ENCODE data around the gene PXN.

PXN gene

DNA sequence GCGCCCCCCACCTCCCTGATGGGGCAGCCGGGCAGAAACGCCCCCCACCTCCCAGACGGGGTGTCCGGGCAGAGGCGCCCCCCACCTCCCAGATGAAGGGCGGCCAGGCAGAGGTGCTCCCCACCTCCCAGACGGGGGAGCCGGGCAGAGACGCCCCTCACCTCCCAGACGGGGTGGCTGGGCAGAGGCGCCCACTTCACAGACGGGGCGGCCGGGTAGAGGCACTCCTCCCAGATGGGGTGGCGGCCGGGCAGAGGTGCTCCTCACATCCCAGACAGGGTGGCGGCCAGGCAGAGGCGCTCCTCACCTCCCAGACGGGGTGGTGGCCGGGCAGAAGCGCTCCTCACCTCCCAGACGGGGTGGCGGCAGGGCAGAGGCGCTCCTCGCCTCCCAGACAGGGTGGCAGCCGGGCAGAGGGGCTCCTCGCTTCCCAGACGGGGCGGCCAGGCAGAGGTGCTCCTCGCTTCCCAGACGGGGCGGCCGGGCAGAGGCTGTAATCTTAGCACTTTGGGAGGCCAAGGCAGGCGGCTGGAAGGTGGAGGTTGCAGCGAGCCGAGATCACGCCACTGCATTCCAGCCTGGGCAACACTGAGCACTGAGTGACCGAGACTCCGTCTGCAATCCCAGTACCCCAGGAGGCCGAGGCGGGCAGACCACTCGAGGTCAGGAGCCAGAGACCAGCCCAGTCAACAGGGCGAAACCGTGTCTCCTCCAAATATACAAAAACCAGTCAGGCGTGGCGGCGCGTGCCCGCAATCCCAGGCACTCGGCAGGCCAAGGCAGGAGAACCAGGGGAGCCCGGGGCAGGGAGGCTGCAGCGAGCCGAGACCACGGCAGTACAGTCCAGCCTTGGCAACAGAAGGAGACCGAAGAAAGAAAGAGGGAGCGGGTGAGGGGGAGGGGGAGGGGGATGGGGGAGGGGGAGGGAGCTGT lies 12.9 kb upstream of the PXN start:
- no peak for DNase-seq (ENCODE audit: extremely low read depth, insufficient read length)
- TF ChIP-seq CTCF (IDR thresholded peaks at IDR 0.05; ENCODE audit: insufficient read depth, low read length, poor library complexity, severe bottlenecking) = no peak
- no peaks in the 10 kb centered on the region for H3K36me3 ChIP-seq (ENCODE audit: control insufficient read depth, insufficient read depth, low read length)
- H3K4me3 ChIP-seq (replicated peaks; ENCODE audit: low read depth, low read length) = no peak overlapping the region
- no peaks in the 10 kb centered on the region for H3K27me3 ChIP-seq (replicated peaks; ENCODE audit: control insufficient read depth, insufficient read depth, low read length)

DNA sequence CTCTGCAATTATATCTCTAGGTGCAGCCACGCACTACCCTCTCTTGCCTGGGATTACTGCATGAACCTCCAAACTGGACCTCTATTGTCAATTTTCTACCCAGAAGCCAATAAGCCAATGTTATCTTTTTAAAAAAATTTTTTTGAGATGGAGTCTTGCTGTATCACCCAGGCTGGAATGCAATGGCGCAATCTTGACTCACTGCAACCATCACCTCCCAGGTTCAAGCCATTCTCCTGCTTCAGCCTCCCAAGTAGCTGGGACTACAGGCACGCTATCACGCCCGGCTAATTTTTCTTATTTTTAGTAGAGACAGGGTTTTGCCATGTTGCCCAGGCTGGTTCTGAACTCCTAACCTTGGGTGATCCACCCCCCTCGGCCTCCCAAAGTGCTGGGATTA lies 11.2 kb upstream of the PXN start:
- Histone ChIP-seq H3K36me3 (ENCODE audit: control insufficient read depth, insufficient read depth, low read length) (no peaks in the 10 kb centered on the region), H3K4me3 (replicated peaks; ENCODE audit: low read depth, low read length) (no peak overlapping the region), H3K27me3 (replicated peaks; ENCODE audit: control insufficient read depth, insufficient read depth, low read length) (no peaks in the 10 kb centered on the region)
- no peak for TF ChIP-seq CTCF (IDR thresholded peaks at IDR 0.05; ENCODE audit: insufficient read depth, low read length, poor library complexity, severe bottlenecking)
- DNase-seq (ENCODE audit: extremely low read depth, insufficient read length) = no peak

DNA sequence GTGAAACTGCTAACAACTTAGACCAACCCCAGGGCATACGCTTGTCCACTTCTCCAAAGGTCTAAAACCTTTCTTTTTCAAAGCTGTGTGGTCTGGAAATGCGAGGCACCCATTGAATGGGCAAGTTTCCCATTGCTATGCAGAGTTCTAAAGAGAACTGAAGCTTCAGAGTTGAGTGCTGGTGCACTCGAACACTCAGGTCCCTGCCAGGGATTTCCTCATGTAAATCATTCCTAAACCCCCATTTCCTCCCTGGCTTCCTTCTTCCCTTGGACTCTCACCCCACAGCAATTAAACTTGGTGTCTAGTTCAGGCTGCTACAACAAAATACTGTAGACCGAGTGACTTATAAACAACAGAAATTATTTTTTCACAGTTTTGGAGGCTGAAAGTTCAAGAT lies 2.2 kb upstream of the PXN start:
- Histone ChIP-seq H3K4me3 (replicated peaks; ENCODE audit: low read depth, low read length) (no peak overlapping the region), H3K36me3 (ENCODE audit: control insufficient read depth, insufficient read depth, low read length) (no peaks in the 10 kb centered on the region), H3K27me3 (replicated peaks; ENCODE audit: control insufficient read depth, insufficient read depth, low read length) (no peaks in the 10 kb centered on the region)
- DNase-seq (ENCODE audit: extremely low read depth, insufficient read length) = no peak
- no peak for TF ChIP-seq CTCF (IDR thresholded peaks at IDR 0.05; ENCODE audit: insufficient read depth, low read length, poor library complexity, severe bottlenecking)

GRCh38 chr12:120266180-120266870 lies 795 bp upstream of the PXN start:
- TF ChIP-seq CTCF (IDR thresholded peaks at IDR 0.05; ENCODE audit: insufficient read depth, low read length, poor library complexity, severe bottlenecking) = no peak
- no peaks in the 10 kb centered on the region for H3K36me3 ChIP-seq (ENCODE audit: control insufficient read depth, insufficient read depth, low read length)
- DNase-seq (ENCODE audit: extremely low read depth, insufficient read length) = no peak
- H3K27me3 ChIP-seq (replicated peaks; ENCODE audit: control insufficient read depth, insufficient read depth, low read length) = no peaks in the 10 kb centered on the region
- peak overlapping the region; percentile 36 for H3K4me3 ChIP-seq (replicated peaks; ENCODE audit: low read depth, low read length)

DNA sequence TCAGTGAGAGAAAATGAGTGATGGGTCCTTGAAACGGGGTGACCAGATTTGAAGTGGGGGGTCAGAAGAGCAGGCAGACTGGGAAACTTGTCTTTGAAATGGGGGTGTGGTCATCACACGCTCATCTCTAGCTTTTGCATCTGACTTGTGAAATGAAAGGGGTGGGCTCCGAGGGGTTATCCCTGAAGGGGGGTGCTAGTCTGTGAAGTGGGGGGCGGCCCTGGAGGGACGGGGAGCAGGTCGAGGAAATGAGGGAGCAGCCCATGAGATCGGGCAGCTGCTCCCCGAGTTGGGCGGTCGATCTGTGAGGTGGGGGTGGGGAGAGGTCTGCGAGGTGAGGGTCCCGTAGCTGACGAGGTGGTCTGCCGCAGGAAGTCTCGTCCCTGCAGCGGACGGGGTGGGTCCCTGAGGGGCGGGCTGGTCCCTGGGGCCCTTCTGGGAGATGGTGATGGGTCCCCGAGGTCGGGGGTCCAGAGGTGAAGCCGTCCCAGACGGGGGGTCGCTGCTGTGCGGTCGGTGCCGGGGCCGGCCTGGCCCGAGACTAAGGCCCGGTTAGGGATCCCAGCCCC lies 542 bp downstream of the PXN start:
- no peaks in the 10 kb centered on the region for H3K36me3 ChIP-seq (ENCODE audit: control insufficient read depth, insufficient read depth, low read length)
- no peak for TF ChIP-seq CTCF (IDR thresholded peaks at IDR 0.05; ENCODE audit: insufficient read depth, low read length, poor library complexity, severe bottlenecking)
- H3K4me3 ChIP-seq (replicated peaks; ENCODE audit: low read depth, low read length) = peak overlapping the region; percentile 69
- no peak for DNase-seq (ENCODE audit: extremely low read depth, insufficient read length)
- H3K27me3 ChIP-seq (replicated peaks; ENCODE audit: control insufficient read depth, insufficient read depth, low read length) = no peaks in the 10 kb centered on the region
